Stimulated activated CD8-positive, alpha-beta memory T cell treated with anti-CD3 and anti-CD28 coated beads, Interleukin-7, amount 100 ng/mL, for 1 hour (primary cell): ENCODE measurements around the gene ASCC1.

Source experiments
- DNase-seq, 2 donors: peaks; one replicate each; pipeline ENCODE4 v3.0.0-alpha.2; 2020; ENCODE audit warnings: low read depth in 2 of 2

ASCC1 gene, protein sequence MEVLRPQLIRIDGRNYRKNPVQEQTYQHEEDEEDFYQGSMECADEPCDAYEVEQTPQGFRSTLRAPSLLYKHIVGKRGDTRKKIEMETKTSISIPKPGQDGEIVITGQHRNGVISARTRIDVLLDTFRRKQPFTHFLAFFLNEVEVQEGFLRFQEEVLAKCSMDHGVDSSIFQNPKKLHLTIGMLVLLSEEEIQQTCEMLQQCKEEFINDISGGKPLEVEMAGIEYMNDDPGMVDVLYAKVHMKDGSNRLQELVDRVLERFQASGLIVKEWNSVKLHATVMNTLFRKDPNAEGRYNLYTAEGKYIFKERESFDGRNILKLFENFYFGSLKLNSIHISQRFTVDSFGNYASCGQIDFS

DNA sequence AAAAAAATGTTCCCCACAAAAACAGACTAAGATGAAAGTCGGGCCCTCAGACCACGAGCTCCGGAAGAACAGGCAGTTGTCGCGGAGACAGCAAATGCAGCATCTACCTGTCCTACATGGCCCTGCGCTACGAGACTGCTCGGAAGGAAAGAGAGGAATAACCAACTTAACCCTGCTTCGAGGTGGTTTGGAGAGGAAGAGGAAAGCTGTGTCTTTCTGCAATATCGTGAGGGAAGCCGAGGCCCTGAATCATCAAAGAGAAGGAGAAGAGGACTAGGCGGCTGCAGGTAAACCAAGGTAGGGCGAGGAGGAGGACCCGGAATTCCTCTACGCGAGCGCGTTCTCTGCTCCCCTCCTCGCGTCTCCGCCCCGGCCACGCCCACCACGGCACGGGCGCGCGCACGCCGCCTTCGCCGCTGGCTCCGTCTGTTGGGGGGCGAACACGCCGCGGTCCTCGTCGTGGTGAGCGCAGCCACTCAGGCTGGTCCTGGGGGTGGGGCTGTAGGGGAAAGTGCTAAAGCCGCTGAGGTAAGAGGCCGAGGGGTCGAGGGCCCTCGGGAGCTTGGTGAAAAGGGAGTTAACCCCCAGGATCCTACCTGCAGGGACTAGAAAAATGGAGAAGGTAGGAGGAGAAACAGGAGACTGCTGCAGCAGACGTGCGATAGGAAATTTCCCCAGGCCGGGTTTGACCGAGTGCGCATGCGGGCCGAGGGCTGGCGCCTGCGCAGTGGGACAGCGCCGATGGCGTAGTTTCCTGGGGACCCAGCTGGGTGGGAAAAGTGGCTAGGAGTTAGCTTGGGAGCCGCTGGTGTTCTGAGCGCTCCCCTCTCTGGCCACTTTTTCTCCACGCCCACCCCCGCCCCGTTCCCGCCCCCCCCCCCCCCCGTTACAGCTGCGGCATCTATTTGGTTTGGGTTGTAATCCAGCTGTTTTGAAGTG, at the start of gene ASCC1, which contains the start of gene ANAPC16:
Gene ASCC1, minus strand, starts transcription at position 666 of the 939 bp plus-strand sequence. CDS start 2,978 bp downstream, outside the sequence.
Gene ANAPC16, plus strand, starts transcription at position 402 of the 939 bp plus-strand sequence. CDS start 7,903 bp downstream, outside the sequence.
- peak; percentile 86 to 91 for DNase-seq

GRCh38 chr10:72265508-72265907, 49.4 kb upstream of the ASCC1 start:
- no peak for DNase-seq

- no peak for DNase-seq
Measured at GRCh38 chr10:72264536-72264935, 48.5 kb upstream of the ASCC1 start.

DNA sequence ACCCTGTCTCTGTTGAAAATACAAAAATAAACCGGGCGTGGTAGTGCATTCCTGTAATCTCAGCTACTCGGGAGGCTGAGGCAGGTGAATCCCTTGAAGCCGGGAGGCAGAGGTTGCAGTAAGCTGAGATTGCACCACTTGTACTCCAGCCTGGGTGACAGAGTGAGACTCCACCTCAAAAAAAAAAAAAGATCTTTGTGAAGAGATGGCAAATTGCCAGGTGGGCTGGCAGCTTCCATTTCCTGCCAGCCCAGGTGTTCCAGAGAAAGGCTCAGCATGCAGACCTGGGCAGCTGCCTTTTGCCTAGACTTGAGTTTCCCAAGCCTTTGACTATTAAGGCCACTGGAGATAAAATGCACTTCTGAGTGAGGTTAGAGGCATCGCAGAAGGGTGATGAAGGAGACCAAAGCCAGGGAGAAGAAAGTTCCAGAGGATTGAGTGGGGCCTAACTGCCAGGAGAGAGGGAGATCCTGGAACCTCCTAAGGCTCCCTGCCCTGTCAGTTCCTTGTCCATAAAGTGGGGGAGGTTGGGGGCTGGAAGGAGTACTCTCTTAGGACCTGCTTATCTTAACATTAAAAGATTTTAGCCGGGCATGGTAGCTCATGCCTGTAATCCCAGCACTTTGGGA, 47.7 kb upstream of the ASCC1 start:
- no peak for DNase-seq

- DNase-seq, result no peak
Measured at GRCh38 chr10:72261784-72262404, 45.8 kb upstream of the ASCC1 start.

DNA sequence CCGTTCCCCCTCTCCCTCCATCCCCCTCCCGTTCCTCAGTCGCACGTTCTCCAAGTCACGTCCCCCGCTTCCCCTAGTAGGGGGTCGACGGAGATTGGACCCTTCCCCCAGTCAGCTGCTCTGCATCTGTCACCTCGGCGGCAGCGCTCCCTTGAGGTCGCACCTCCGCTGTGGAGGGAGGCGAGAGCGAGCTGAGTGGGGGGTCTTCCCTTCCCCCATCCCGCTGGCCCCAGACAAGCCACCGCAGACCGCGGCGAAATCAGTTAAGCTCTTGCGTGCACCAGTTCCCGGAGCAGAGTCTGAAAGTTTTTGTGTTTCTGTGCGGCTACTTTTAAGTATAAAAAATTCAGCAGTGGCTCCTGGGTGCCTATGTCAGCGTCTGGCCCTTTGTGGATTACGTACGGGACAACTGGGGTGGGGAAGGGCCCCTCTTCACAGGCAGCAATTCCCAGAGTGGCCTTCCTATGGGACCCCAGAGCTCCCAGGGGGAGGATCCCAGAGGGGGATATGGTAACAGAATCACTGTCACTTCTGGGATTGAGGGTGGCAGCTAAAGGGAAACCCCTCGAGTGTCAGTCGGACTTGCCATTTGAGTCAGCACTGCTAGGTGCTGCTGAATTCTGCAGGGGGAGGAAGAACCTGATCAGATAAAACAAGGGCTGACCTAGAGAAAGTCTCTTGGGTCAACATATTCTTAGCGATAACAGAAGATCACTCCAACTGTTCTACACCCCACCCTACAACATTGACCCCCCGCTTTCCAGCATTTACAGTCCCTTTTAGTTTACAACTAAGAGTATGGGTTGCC, 45.1 kb upstream of the ASCC1 start:
- DNase-seq, result no peak

DNA sequence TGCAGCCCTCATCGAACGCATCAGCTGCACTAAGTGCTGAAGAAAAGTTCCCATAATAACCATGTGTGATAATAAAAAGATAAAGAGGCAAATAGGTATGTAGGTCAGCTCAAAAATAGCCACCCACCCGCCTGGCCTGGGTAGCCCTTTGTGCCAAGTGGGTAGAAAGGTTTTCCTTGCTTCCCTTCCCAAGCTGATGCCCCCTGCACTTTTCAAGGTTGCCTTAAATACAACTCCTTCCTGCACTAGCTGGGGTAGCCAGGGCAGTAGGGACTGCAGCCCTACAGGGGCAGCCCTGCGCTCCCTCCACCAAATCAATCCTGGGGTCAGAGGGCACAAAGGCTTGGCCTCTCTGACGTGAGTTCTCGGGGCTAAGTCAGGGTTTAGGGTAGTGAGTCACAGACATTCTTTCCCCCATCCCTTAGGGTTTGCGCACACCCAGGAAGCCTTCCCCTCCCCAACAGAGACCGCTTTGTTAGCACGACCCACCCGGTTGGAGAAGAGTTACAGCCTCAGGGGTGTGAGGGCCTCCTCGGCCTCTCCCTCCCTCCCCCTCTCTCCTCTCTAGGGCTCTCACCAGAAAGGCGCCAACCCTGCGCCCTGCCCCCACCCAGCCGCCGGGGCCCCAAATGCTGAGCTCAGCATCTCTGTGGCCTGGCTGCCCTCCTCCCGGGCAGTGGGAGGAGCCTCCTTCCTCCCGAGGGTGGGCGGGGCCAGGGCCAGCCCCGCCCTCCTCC, 44.3 kb upstream of the ASCC1 start:
- peak; percentile 58 to 63 for DNase-seq

DNA sequence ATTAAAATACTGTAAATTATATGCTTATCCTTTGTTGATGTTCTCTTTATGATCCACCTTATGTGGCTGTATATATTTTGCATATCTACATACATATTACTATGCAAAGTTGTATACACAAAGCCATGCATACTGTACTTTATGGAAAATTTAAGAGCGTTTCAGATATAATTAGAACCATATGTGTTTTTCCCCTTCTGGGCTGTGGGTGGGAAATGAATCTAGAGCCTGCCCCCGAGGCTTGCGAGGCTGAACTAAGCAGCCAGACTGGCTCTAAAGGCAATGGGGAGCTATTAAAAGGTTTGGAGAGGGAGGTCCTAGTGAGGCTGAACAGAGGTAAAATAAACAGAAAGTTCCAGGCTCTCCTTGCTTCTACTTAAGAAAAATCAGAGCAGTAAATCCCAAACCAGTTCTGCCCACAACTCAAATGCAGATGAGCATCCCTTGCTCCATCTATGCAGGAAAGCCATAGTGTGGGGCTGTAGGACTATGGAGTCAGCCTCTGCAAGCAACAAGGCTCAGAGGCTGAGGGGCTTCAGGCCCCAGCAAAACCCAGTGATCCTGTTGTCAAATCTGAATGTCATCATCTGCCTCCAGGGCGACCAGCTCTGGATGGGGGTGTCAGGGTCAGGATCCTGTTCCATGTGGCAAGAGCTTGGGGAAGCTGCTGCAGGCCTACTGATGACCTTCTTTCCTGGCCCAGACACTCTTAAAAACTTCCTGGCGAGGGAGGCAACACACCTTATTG, 43.6 kb upstream of the ASCC1 start:
- no peak for DNase-seq

DNA sequence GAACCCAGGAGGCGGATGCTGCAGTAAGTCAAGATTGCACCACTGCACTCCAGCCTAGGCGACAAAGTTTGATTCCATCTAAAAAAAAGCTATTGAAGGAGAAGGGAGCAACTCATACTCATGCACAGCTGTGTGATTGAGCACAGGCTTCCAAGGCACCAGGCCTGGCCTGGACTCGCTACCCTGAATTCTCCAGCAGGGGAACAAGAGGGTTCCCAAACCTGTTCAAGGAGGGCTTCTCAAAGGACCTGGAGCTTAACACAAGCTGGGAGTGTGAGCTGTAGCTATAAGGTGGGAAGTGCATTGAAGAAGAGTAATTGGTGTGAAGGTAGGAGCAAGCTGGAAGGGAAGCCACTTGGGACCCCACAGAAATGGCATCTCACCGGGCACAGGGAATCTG, 42.5 kb upstream of the ASCC1 start:
- no peak for DNase-seq

- DNase-seq, result no peak
Measured at GRCh38 chr10:72257051-72257892, 41.2 kb upstream of the ASCC1 start.

DNA sequence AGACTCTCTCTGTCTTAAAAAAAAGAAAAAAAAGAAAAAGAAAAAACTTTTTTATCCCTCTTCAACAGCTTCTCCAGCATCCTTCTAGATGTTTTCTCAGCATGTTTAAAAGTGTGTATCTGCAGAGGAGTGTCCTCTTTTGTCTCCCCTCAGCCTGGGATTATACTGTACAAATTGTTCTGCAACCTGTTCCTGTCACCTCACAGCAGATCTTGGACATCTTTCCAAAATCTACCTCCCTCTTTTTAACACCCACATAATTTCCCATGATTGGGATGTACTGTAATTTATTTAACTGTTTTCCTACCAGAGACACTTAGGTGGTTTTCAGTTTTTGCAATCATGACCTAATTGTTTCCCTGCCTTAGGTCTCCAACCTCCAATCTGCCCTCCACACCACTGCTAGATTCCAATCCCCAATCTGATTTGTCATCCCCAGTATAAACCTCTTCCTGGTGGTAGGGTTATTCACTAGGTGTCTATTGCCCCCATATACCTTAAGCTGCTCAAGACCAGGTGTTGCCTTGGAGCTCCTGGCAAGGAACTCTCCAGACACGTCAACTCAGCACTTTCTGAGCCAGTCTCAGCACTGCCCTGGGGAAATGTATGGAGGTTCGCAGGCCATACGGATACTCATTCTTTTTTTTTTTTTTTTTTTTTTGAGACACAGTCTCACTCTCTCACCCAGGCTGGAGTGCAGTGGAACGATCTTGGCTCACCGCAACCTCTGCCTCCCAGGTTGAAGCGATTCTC, 40.1 kb upstream of the ASCC1 start:
- no peak for DNase-seq

DNA sequence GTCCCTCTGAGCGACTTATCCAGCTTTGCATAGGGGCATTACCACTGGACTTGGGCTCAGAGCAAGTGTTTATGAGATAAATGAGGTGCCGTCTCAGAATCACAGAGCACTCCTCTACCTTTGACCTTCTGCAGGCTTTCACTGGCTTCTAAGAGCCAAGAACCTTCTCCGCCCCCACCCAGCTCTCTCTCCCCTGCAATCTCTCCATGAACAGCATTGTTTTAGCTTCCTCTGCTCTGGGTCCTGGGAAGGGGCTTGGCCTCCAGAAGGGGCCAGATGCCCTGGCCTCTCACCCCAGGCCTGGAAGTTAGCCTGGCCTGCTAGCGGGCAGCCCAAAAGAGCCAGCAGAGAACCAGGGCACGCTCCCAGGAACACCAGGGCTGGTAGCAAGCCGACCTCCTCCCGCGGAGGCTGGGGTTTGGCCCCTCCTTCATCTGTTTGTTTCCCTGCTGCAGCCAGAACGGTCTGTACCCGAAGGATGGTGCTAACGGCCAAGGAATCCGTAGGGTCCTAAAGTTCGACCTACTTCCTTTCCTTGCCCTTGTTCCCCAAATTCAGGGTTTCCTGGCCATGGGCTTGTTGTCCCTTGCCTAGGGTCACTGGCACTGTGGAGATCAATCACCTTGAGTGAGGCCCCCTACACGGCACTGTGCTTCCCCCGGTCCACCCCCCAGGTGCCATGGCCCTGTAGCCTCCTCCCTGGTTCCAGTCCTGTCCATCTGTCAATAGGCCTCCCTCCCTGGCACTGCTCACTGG, 38.9 kb upstream of the ASCC1 start:
- no peak for DNase-seq

GRCh38 chr10:72253578-72253977, 37.5 kb upstream of the ASCC1 start:
- no peak for DNase-seq

DNA sequence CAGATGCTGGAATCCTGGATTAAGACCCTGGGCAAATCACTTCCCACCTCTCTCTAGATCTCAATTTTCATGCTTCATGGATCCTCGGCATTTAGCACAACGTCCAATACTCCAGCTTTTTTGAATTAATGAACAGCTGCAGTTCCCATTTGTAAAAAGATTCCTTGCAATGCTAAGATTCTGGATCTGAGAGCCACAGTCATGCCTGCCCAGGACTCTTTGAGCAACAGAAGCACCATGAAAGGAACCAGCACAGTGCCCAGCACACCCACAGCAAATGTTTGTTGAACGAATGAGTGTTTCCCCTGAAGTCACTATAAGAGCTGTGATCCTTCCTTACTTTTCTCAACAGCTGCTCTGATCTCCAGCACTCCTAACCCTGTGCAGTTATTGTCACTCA, 36.9 kb upstream of the ASCC1 start:
- DNase-seq, result no peak

GRCh38 chr10:72251635-72252034, 35.6 kb upstream of the ASCC1 start:
- DNase-seq, result no peak

DNA sequence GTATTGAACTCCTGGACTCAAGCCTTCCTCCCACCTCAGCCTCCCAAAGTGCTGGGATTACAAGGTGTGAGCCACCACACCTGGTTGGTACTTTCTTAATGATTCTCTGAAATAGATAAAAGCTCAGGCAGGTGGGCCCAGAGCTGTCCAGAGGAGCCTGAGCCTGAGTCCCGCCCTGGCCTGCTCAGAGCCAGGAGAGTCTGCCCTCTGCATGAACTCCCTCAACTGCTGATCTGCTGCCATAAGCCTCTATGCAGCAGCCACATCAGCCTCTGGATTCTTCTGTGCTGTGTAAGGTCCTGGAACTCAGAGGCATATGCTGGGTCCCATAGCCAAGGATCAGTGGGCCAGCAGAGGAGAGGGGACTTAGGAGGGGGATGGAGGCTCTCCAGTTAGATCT, 34.6 kb upstream of the ASCC1 start:
- DNase-seq, result no peak
